ENCODE data around the gene KCNRG.
"Not testable (repeated sequence)": the region's sequence is repeated elsewhere in the genome, so short reads cannot be mapped to it uniquely, and the experiment has no call there.

Gene KCNRG

DNA sequence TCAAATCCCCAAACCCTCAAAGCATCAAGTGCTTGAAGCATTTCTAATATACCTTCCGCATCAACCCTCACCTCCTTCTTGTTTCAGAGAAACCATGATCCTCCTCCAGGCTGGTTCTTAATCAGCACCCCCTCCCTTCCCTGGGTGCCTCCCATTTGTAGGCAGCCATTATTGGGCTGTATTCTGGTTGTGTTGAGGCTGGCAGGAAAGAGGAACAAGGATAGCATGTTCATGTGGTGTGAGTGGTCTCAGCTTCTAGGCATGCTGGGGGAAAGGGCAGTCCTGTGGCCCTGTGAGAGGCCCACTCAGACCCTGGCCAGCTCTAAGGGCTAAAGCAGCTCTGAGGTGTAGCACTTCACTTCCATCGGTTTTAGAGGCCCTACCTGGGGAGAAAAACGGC is 37.3 kb upstream of the KCNRG start:
- H3K4me3 ChIP-seq (ENCODE audit: low read depth, low read length), result no peak overlapping the region
- CTCF ChIA-PET, result interaction anchor here (0.7 to 5.5 kb wide), 11 partner anchors 11 to 1091 kb away, joined by 4 to 55 read pairs (median 10); partner anchors contain the start of gene TRIM13

DNA sequence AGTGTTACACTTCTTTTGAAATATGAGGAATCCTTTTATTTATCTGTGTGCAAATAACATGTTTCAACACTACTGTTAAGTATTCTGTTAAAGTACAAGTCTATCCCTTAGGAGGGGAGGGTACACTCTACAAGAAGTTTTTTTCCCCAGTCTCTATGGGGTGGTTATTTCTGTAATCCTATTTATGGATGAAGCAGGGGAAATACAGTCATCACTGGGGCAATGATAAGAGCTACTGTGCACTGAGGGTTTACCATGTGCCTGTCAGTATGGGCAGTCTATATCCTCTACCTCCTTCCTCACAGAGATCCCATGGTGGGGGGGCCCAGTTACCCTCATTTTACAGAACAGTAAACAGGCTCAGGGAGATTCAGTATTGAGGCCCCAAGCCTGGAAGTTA is 35.0 kb upstream of the KCNRG start:
- no peak for DNase-seq (ENCODE audit: low read depth, low spot score)
- ChIA-PET CTCF (interaction anchor here (0.6 to 5.5 kb wide), 7 partner anchors 9 to 346 kb away, joined by 3 to 55 read pairs (median 4); no protein-coding TSS in a partner anchor), POLR2A (no interaction called here)
- H3K4me3 ChIP-seq (ENCODE audit: low read depth, low read length), result no peak overlapping the region
- TF ChIP-seq, protein P1, sequence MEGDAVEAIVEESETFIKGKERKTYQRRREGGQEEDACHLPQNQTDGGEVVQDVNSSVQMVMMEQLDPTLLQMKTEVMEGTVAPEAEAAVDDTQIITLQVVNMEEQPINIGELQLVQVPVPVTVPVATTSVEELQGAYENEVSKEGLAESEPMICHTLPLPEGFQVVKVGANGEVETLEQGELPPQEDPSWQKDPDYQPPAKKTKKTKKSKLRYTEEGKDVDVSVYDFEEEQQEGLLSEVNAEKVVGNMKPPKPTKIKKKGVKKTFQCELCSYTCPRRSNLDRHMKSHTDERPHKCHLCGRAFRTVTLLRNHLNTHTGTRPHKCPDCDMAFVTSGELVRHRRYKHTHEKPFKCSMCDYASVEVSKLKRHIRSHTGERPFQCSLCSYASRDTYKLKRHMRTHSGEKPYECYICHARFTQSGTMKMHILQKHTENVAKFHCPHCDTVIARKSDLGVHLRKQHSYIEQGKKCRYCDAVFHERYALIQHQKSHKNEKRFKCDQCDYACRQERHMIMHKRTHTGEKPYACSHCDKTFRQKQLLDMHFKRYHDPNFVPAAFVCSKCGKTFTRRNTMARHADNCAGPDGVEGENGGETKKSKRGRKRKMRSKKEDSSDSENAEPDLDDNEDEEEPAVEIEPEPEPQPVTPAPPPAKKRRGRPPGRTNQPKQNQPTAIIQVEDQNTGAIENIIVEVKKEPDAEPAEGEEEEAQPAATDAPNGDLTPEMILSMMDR (IDR thresholded peaks at IDR 0.05; ENCODE audit: insufficient read depth, low read length, missing control alignments), result no peak

More for the DNA sequence above, 37.3 kb upstream of the KCNRG start:
- POLR2A ChIA-PET, result no interaction called here
- TF ChIP-seq, protein P1 (IDR thresholded peaks at IDR 0.05; ENCODE audit: insufficient read depth, low read length, missing control alignments), result no peak
- no peak for DNase-seq (ENCODE audit: low read depth, low spot score)

DNA sequence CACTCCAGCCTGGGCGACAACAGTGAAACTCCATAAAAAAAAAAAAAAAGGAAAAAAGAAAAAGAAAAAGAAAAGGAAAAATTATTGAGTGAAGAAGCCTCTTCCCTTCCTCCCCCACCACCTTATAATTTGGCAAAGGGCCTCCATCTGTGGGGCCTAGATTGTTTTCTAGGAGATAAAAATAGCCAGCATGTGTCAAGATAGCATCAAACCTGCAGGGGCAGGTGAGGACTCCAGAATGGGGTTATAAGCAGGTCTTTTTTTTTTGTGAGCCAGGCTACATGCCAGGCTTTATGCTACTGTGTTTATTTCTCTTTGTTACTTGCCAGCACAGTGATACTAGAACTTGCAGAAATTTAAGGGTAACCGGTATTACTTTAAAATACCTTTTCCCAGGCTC is 30.1 kb upstream of the KCNRG start:
- no peak overlapping the region for H3K4me3 ChIP-seq (ENCODE audit: low read depth, low read length)
- CTCF ChIA-PET, result interaction anchor here (1.2 to 1.3 kb wide), 2 partner anchors 8 to 12 kb away, joined by 5 to 6 read pairs; partner anchors contain the start of gene TRIM13
- POLR2A ChIA-PET, result no interaction called here
- no peak for DNase-seq (ENCODE audit: low read depth, low spot score)
- TF ChIP-seq, protein P1 (IDR thresholded peaks at IDR 0.05; ENCODE audit: insufficient read depth, low read length, missing control alignments), result no peak

DNA sequence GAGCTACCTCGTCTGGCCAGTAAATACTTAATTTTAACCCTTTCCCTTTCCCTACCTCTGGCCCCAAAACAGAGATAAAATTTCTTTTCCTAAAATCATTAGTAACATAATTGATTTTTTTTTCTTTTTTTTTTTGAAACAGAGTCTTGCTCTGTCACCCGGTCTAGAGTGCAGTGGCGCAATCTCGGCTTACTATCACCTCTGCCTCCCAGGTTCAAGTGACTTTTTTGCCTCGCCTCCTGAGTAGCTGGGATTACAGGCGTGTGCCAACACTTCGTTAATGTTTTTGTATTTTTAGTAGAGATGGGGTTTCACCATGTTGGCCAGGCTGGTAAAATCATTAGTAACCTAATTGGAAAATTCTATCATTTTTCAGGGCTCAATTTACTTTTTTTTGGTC is 28.8 kb upstream of the KCNRG start:
- CTCF ChIA-PET, result interaction anchor here (0.8 to 6.4 kb wide), 2 partner anchors 9 to 11 kb away, joined by 5 to 55 read pairs; no protein-coding TSS in a partner anchor
- POLR2A ChIA-PET, result no interaction called here

DNA sequence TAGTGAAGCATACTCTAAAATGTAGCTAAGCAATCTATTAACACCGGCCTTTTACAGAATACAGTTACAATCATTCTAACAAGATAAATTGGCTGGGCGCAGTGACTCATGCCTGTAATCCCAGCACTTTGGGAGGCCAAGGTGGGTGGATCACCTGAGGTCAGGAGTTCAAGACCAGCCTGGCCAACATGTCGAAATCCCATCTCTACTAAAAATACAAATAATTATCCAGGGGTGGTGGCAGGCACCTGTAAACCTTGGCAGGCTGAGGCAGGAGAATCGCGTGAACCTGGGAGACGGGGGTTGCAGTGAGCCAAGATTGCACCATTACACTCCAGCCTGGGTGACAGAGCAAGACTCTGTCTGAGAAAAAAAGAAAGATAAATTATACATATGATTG is 24.6 kb upstream of the KCNRG start:
- CTCF ChIA-PET, result interaction anchor here (6.4 kb wide), 1 partner anchor 13 kb away, joined by 55 read pairs; no protein-coding TSS in a partner anchor
- POLR2A ChIA-PET; H3K4me3 ChIP-seq (ENCODE audit: low read depth, low read length); DNase-seq (ENCODE audit: low read depth, low spot score): not testable (repeated sequence)

More for the DNA sequence above, 28.8 kb upstream of the KCNRG start:
- no peak for DNase-seq (ENCODE audit: low read depth, low spot score)
- no peak overlapping the region for H3K4me3 ChIP-seq (ENCODE audit: low read depth, low read length)
- TF ChIP-seq, protein P1 (IDR thresholded peaks at IDR 0.05; ENCODE audit: insufficient read depth, low read length, missing control alignments), result no peak

DNA sequence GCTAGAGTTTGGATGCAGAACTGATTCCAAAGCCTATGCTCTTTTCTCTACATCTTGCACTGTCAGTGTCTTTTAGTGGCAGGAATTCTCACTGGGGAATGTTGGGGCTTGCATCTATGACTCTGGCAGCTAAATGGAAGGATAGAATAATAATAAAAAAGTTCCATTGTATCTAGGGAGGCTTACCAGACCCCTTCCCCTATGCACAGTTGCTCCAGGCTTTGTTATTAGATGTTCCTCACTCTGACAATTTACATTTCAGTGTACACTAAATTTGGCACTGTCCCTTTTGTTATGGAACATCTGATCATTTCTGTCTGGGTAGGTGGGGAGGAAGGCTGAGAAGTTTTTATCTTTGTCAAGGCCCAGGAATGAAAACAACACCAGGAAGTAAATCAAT is 22.1 kb upstream of the KCNRG start:
- CTCF ChIA-PET, result interaction anchor here (0.9 to 1.4 kb wide), 4 partner anchors 10 to 921 kb away, joined by 3 to 4 read pairs (median 3); no protein-coding TSS in a partner anchor
- TF ChIP-seq, protein P1 (IDR thresholded peaks at IDR 0.05; ENCODE audit: insufficient read depth, low read length, missing control alignments), result no peak
- POLR2A ChIA-PET, result no interaction called here

DNA sequence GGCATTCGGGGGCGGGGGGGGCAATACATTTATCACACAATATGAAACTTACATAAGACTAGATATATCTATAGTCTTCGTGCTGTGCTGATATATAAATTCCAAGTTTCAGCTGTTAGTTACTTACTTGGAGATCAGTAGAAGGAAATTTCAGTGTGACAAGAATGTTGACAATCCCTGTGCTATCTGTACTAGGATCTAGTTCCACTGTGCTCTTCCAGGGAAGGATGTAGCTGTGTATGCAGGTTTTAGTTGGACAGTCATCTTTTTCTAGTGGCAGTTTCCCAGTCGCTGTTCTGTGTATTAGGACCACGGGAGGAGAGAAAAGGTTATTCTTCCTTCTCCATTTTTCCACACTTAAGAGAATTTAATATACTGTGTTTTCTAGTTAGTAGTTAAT is 21.6 kb upstream of the KCNRG start:
- TF ChIP-seq, protein P1 (IDR thresholded peaks at IDR 0.05; ENCODE audit: insufficient read depth, low read length, missing control alignments), result no peak
- no peak overlapping the region for H3K4me3 ChIP-seq (ENCODE audit: low read depth, low read length)
- ChIA-PET CTCF (interaction anchor here (0.9 to 1.4 kb wide), 2 partner anchors 18 to 921 kb away, joined by 3 read pairs; no protein-coding TSS in a partner anchor), POLR2A (no interaction called here)
- DNase-seq (ENCODE audit: low read depth, low spot score), result no peak

More for the DNA sequence above, 22.1 kb upstream of the KCNRG start:
- no peak for DNase-seq (ENCODE audit: low read depth, low spot score)
- H3K4me3 ChIP-seq (ENCODE audit: low read depth, low read length), result no peak overlapping the region

Data from AG04449 (cell line).